ENCODE measurements around the gene TYW3.

TYW3 gene

DNA sequence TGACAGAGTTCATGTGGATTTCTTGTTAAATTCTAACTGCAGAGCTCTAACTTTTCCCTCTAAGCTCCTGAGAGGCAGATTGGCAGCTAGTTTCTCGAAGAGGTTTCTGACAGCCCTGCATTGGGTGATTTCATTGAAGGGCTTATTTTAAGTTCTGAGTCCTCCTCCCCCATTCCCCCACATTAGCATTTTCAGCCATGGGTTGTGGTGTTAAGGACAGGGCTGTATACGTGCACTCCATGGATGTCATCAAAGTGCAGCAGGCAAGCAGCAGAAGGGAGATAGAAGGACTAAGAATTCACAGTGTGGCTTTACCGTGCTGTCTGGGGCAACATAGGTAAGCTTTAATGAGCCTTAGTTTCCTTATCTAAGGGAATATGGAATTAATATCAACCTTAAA, 19.1 kb upstream of the TYW3 start:
- no peak overlapping the region for H3K4me3 ChIP-seq (ENCODE audit: control insufficient read depth, low read depth, low read length)
- TF ChIP-seq, protein P1, sequence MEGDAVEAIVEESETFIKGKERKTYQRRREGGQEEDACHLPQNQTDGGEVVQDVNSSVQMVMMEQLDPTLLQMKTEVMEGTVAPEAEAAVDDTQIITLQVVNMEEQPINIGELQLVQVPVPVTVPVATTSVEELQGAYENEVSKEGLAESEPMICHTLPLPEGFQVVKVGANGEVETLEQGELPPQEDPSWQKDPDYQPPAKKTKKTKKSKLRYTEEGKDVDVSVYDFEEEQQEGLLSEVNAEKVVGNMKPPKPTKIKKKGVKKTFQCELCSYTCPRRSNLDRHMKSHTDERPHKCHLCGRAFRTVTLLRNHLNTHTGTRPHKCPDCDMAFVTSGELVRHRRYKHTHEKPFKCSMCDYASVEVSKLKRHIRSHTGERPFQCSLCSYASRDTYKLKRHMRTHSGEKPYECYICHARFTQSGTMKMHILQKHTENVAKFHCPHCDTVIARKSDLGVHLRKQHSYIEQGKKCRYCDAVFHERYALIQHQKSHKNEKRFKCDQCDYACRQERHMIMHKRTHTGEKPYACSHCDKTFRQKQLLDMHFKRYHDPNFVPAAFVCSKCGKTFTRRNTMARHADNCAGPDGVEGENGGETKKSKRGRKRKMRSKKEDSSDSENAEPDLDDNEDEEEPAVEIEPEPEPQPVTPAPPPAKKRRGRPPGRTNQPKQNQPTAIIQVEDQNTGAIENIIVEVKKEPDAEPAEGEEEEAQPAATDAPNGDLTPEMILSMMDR (conservative IDR thresholded peaks at IDR 0.05; ENCODE audit: control insufficient read depth, insufficient read depth, low read depth, low read length), result no peak
- DNase-seq (ENCODE audit: low read depth), result no peak

DNA sequence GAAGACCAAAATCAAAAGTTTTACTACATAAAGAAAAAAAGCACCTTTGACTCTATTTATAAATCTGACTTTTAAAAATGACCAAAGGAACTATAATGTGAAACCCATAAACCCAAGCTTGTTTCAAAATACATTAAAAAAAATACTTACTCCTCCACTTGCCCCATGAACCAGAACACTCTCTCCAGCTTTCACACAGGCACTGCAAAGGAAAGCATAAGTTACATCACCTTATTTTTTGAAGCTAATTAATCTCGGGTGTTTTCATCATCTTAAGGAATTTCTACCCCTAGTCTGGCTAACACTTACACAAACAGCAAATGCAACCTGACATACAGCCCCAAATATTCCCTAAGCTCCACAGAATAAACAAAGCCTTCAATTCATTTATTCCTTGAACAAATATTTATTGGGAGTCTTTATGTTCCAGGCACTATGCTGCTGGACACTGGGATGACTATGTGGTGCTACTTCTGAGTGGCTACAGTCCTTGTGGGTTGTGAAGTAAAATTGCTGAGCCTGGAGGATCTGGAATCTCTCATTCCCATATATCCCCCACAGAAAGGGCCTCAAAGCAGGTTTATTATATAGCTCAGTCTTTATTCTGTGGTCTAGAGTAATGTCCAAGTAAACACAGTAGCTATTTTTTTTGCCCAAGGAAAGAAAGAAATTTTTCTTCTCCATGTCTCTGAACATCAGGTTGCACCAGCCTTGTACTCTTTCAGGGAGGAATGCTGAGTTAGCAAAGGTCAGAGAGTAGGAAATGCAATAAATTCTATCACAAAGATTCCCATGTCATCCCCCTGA, 18.3 kb upstream of the TYW3 start:
- DNase-seq (ENCODE audit: low read depth), result no peak
- TF ChIP-seq, protein P1 (conservative IDR thresholded peaks at IDR 0.05; ENCODE audit: control insufficient read depth, insufficient read depth, low read depth, low read length), result no peak

DNA sequence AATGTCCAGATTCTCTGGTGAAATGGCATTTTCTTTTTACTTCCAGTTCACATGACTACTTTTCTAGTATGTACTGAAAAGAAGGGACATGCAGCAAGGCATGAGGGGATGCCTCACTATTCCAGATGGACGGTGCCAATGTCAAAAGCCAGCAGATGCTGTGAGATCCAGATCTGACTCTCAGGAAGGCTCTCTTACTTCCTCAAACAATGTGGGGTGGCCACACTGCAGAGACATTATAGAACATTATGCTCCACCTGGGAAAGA, 17.8 kb upstream of the TYW3 start:
- no peak overlapping the region for H3K4me3 ChIP-seq (ENCODE audit: control insufficient read depth, low read depth, low read length)
- no peak for DNase-seq (ENCODE audit: low read depth)
- TF ChIP-seq, protein P1 (conservative IDR thresholded peaks at IDR 0.05; ENCODE audit: control insufficient read depth, insufficient read depth, low read depth, low read length), result no peak

More for the DNA sequence above, 18.3 kb upstream of the TYW3 start:
- no peak overlapping the region for H3K4me3 ChIP-seq (ENCODE audit: control insufficient read depth, low read depth, low read length)

DNA sequence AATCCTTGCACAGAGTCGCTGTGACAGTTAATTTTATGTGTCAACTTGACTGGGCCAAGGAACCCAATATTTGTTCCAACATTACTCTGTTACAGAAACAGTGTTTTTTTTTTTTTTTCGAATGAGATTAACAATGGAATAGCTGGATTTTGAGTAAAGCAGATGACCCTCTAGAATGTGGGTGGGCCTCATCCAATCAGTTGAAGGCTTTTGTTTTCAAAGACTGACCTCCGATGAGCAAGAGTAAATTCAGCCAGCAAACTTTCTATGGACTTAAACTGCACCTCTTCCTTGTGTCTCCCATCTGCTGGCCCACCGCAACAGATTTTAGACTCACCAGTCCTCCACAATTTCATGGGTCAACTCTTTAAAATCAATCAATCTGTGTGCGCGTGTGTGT, 17.1 kb upstream of the TYW3 start:
- DNase-seq (ENCODE audit: low read depth), result no peak
- TF ChIP-seq, protein P1 (conservative IDR thresholded peaks at IDR 0.05; ENCODE audit: control insufficient read depth, insufficient read depth, low read depth, low read length), result no peak
- no peak overlapping the region for H3K4me3 ChIP-seq (ENCODE audit: control insufficient read depth, low read depth, low read length)

DNA sequence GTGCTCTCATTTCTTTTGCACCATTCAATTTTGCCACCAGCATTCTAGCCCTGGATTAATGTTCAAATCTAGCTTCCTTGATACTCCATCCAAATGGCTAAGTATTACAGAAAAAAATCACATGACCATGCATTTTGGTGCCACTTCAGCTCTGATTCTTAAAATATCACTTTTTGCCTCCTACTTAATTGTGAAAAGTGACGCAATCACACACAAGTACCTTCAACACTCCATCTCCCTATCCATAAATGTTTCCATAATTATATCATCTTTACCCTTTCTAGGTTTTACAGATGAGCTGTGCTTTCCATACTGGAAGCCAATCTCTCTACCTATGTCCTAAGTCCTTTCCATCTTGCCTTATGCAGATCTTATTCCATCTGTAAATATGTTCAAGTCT, 16.1 kb upstream of the TYW3 start:
- H3K4me3 ChIP-seq (ENCODE audit: control insufficient read depth, low read depth, low read length), result no peak overlapping the region
- DNase-seq (ENCODE audit: low read depth), result no peak
- TF ChIP-seq, protein P1 (conservative IDR thresholded peaks at IDR 0.05; ENCODE audit: control insufficient read depth, insufficient read depth, low read depth, low read length), result no peak

DNA sequence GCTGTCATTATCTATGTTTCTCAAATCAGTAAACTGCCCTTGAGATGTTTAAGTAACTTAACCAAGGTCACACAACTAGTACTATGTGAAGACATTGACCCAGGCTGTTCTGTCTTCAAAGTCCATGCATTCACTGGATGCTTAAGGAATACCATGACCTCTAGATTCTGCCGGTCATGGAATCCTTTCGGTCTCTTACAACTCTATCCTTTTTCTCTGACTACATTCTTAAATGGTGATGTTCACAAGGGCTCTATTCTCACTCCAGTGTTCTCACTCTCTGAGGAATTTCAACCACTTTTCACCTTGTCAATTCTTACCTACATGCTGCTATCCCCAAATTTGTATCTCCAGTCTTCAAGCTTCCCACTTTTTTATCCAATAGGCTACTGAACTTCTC, 15.3 kb upstream of the TYW3 start:
- DNase-seq (ENCODE audit: low read depth), result no peak
- TF ChIP-seq, protein P1 (conservative IDR thresholded peaks at IDR 0.05; ENCODE audit: control insufficient read depth, insufficient read depth, low read depth, low read length), result no peak
- no peak overlapping the region for H3K4me3 ChIP-seq (ENCODE audit: control insufficient read depth, low read depth, low read length)

DNA sequence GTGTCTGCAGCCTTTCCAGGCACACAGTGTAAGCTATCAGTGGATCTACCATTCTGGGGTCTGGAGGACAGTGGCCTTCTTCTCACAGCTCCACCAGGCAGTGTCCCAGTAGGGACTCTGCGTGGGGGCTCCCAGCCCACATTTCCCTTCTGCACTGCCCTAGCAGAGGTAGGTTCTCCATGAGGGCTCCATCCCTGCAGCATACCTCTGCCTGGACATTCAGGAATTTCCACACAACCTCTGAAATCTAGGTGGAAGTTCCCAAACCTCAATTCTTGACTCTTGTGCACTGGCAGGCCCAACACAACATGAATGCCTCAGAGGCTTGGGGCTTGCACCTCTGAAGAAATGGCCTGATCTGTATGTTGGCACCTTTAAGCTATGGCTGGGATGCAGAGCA, 6.9 kb upstream of the TYW3 start:
- H3K4me3 ChIP-seq (ENCODE audit: control insufficient read depth, low read depth, low read length), result no peak overlapping the region

More for the DNA sequence above, 6.9 kb upstream of the TYW3 start:
- TF ChIP-seq, protein P1 (conservative IDR thresholded peaks at IDR 0.05; ENCODE audit: control insufficient read depth, insufficient read depth, low read depth, low read length), result no peak
- no peak for DNase-seq (ENCODE audit: low read depth)
